ENCODE measurements around the gene IDE. TPM values are rescaled to one million over a fixed set of nuclear protein-coding genes. Genes with fewer than 3 reads are reported as not detected.

IDE gene
- total and polyA plus RNA-seq, 2 of the 13 experiments (the other 11 are each of a cell fraction or from before 2014, with no cell fraction given): 16.1 to 52.1 TPM

DNA sequence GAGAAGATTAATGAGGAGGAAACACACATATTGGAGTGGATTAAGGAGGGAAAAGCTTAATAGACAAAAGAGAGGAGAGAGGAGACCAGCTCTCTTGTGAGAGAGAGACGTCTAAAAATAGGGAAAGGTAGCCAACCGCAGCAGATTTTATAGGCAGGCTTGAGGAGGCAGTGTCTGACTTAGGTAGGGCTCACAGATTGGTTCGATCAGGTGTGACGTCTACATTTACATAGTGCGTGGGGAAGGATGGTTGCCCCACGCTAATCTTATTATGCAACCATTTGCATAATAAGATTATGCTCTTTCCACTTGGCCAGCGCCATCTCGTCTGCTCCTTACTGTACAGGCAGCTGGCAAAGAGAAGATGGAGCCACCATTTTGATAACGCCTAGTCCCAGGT lies 160.9 kb downstream of the IDE start:
- Histone ChIP-seq H3K4me3 (replicated peaks in 1 of 3; ENCODE audit: insufficient read depth in 1 of 3, low read depth in 2 of 3, low read length in 3 of 3) (no peak overlapping the region), H3K9me3 (ENCODE audit: low read length) (no peaks in the 10 kb centered on the region), H4K20me1 (ENCODE audit: insufficient read depth, low read length) (no peaks in the 10 kb centered on the region), H3K4me1 (ENCODE audit: insufficient read depth, low read length) (no peaks in the 10 kb centered on the region), H2AFZ (ENCODE audit: low read length) (no peak overlapping the region), H3K27me3 (ENCODE audit: control insufficient read depth in 1 of 2, insufficient read depth in 2 of 2, low read length in 2 of 2) (no peaks in the 10 kb centered on the region; a peak in 2 of 5 replicates), H3K4me2 (ENCODE audit: low read depth, low read length) (no peak overlapping the region), H3K79me2 (ENCODE audit: insufficient read depth, low read length) (no peaks in the 10 kb centered on the region), H3K27ac (ENCODE audit: extremely low read length, insufficient read depth, low read length) (no peak overlapping the region), H3K9ac (ENCODE audit: insufficient read depth, low read depth, low read length) (no peak overlapping the region), H3K36me3 (replicated peaks in 1 of 2; ENCODE audit: control insufficient read depth in 1 of 2, insufficient read depth in 2 of 2, low read length in 2 of 2) (no peaks in the 10 kb centered on the region)
- FAIRE-seq (no peak), ATAC-seq (no peak), DNase-seq (ENCODE audit: low spot score) (no peak)
- intact Hi-C loops (cut with micrococcal nuclease; ENCODE audit: unreplicated experiment): no loop called here
- POLR2A ChIA-PET: no interaction called here
- in situ Hi-C loops (cut with HindIII; ENCODE audit: extremely low pct_ligation_motif_present, low pct_unique_long_range_greater_than_20kb): no loop called here
- 61% methylated on average over 8 of the region's 9 CpGs for WGBS (ENCODE audit: low lambda C conversion rate)
- CTCF ChIA-PET (ENCODE audit: low intra/inter-chr PET ratio, low total read pairs): no interaction called here
- BruUV-seq (replicated peaks): no TSS peak
- no peak for TF ChIP-seq ZNF547 (CRISPR knock-in tag; IDR thresholded peaks at IDR 0.05)
- no peak for TF ChIP-seq MTF1 (CRISPR knock-in tag; IDR thresholded peaks at IDR 0.05)
- TF ChIP-seq ATF1 (CRISPR knock-in tag; IDR thresholded peaks at IDR 0.05): no peak
- TF ChIP-seq ZNF496 (CRISPR knock-in tag; IDR thresholded peaks at IDR 0.05; ENCODE audit: insufficient replicate concordance): no peak
- TF ChIP-seq ZNF44 (CRISPR knock-in tag; IDR thresholded peaks at IDR 0.05): no peak
- no peak for TF ChIP-seq KLF16 (CRISPR knock-in tag; IDR thresholded peaks at IDR 0.05)
- no peak for TF ChIP-seq ZNF121 (CRISPR knock-in tag; IDR thresholded peaks at IDR 0.05)
- no peak for TF ChIP-seq THAP9 (CRISPR knock-in tag; IDR thresholded peaks at IDR 0.05; ENCODE audit: borderline replicate concordance)

All from HepG2 (cell line).